ENCODE data around the gene BRME1. TPM values are rescaled to one million over a fixed set of nuclear protein-coding genes. Genes with fewer than 3 reads are reported as not detected.

Gene BRME1
- total and polyA plus RNA-seq, 2 of the 13 experiments (the other 11 are each of a cell fraction or from before 2014, with no cell fraction given), result 0.74 to 1.5 TPM

GRCh38 chr19:13849991-13850909 is 55.7 kb downstream of the BRME1 start (continued):
- TF ChIP-seq, protein P1, sequence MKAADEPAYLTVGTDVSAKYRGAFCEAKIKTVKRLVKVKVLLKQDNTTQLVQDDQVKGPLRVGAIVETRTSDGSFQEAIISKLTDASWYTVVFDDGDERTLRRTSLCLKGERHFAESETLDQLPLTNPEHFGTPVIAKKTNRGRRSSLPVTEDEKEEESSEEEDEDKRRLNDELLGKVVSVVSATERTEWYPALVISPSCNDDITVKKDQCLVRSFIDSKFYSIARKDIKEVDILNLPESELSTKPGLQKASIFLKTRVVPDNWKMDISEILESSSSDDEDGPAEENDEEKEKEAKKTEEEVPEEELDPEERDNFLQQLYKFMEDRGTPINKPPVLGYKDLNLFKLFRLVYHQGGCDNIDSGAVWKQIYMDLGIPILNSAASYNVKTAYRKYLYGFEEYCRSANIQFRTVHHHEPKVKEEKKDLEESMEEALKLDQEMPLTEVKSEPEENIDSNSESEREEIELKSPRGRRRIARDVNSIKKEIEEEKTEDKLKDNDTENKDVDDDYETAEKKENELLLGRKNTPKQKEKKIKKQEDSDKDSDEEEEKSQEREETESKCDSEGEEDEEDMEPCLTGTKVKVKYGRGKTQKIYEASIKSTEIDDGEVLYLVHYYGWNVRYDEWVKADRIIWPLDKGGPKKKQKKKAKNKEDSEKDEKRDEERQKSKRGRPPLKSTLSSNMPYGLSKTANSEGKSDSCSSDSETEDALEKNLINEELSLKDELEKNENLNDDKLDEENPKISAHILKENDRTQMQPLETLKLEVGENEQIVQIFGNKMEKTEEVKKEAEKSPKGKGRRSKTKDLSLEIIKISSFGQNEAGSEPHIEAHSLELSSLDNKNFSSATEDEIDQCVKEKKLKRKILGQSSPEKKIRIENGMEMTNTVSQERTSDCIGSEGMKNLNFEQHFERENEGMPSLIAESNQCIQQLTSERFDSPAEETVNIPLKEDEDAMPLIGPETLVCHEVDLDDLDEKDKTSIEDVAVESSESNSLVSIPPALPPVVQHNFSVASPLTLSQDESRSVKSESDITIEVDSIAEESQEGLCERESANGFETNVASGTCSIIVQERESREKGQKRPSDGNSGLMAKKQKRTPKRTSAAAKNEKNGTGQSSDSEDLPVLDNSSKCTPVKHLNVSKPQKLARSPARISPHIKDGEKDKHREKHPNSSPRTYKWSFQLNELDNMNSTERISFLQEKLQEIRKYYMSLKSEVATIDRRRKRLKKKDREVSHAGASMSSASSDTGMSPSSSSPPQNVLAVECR (CRISPR knock-in tag; IDR thresholded peaks at IDR 0.05; ENCODE audit: borderline replicate concordance), result peak; percentile 32; the same call in 1 of the 2 replicates
- TF ChIP-seq, protein P2, sequence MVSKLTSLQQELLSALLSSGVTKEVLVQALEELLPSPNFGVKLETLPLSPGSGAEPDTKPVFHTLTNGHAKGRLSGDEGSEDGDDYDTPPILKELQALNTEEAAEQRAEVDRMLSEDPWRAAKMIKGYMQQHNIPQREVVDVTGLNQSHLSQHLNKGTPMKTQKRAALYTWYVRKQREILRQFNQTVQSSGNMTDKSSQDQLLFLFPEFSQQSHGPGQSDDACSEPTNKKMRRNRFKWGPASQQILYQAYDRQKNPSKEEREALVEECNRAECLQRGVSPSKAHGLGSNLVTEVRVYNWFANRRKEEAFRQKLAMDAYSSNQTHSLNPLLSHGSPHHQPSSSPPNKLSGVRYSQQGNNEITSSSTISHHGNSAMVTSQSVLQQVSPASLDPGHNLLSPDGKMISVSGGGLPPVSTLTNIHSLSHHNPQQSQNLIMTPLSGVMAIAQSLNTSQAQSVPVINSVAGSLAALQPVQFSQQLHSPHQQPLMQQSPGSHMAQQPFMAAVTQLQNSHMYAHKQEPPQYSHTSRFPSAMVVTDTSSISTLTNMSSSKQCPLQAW (CRISPR knock-in tag; IDR thresholded peaks at IDR 0.05), result peak; percentile 18; the same call in 1 of the 2 replicates
- TF ChIP-seq ZNF280B (CRISPR knock-in tag; IDR thresholded peaks at IDR 0.05; ENCODE audit: borderline replicate concordance) (no peak; the same call in 1 of the 2 replicates), ZNF589 (CRISPR knock-in tag; conservative IDR thresholded peaks at IDR 0.05) (no peak), ZNF333 (CRISPR knock-in tag; IDR thresholded peaks at IDR 0.05; ENCODE audit: borderline replicate concordance) (0 out of 2 replicates have a peak, but pooled peaks have one; percentile 48), RFX3 (CRISPR knock-in tag; IDR thresholded peaks at IDR 0.05) (peak; percentile 70), E2F1 (CRISPR knock-in tag; IDR thresholded peaks at IDR 0.05) (no peak), SIN3A (IDR thresholded peaks at IDR 0.05; ENCODE audit: borderline replicate concordance, low read depth, low read length) (no peak), SMARCC2 (IDR thresholded peaks at IDR 0.05) (no peak), CREBL2 (CRISPR knock-in tag; IDR thresholded peaks at IDR 0.05; ENCODE audit: borderline replicate concordance) (no peak), MXI1 (IDR thresholded peaks at IDR 0.05; ENCODE audit: borderline replicate concordance, low read depth, low read length) (peak; percentile 52; the same call in 1 of the 3 replicates), HOXA5 (CRISPR knock-in tag; IDR thresholded peaks at IDR 0.05) (no peak), PCBP1 (IDR thresholded peaks at IDR 0.05; ENCODE audit: borderline replicate concordance, low read depth, low read length) (no peak), ZNF136 (CRISPR knock-in tag; IDR thresholded peaks at IDR 0.05; ENCODE audit: low read depth) (no peak), PITX1 (CRISPR knock-in tag; IDR thresholded peaks at IDR 0.05) (0 out of 2 replicates have a peak, but pooled peaks have one; percentile 10), KDM6A (CRISPR knock-in tag; IDR thresholded peaks at IDR 0.05; ENCODE audit: low read depth) (no peak)
- TF ChIP-seq, protein P3, sequence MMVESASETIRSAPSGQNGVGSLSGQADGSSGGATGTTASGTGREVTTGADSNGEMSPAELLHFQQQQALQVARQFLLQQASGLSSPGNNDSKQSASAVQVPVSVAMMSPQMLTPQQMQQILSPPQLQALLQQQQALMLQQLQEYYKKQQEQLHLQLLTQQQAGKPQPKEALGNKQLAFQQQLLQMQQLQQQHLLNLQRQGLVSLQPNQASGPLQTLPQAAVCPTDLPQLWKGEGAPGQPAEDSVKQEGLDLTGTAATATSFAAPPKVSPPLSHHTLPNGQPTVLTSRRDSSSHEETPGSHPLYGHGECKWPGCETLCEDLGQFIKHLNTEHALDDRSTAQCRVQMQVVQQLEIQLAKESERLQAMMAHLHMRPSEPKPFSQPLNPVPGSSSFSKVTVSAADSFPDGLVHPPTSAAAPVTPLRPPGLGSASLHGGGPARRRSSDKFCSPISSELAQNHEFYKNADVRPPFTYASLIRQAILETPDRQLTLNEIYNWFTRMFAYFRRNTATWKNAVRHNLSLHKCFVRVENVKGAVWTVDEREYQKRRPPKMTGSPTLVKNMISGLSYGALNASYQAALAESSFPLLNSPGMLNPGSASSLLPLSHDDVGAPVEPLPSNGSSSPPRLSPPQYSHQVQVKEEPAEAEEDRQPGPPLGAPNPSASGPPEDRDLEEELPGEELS (CRISPR knock-in tag; IDR thresholded peaks at IDR 0.05), result no peak
